ENCODE measurements around the gene CCNQ. TPM values are rescaled to one million over a fixed set of nuclear protein-coding genes. Genes with fewer than 3 reads are reported as not detected.

Gene CCNQ
- total RNA-seq, 1 donor from 2014 or later = 21.7 TPM

GRCh38 chrX:153596981-153597750 lies 1.8 kb downstream of the CCNQ start:
- H3K4me1 ChIP-seq (ENCODE audit: insufficient read depth, low read length) = peaks cover 6% of the 10 kb centered on the region
- no peaks in the 10 kb centered on the region for H3K27me3 Mint-ChIP-seq (ENCODE audit: low read depth, unreplicated experiment)
- peaks cover 26% of the 10 kb centered on the region for H3K79me2 ChIP-seq (ENCODE audit: insufficient read depth, low read length)
- H3K27me3 ChIP-seq (ENCODE audit: insufficient read depth, low read length) = no peaks in the 10 kb centered on the region
- no peaks in the 10 kb centered on the region for H3K36me3 ChIP-seq (ENCODE audit: insufficient read depth, low read length)
- peak overlapping the region; percentile 89 for H3K4me3 Mint-ChIP-seq (ENCODE audit: unreplicated experiment)
- H2AFZ ChIP-seq (ENCODE audit: low read depth, low read length) = no peak overlapping the region
- H3K4me2 ChIP-seq (ENCODE audit: low read length) = peak overlapping the region; percentile 82
- H3K9me3 Mint-ChIP-seq (ENCODE audit: unreplicated experiment) = no peaks in the 10 kb centered on the region
- DNase-seq (ENCODE audit: low read depth) (no peak), FAIRE-seq (peak; percentile 68)
- H3K36me3 Mint-ChIP-seq (ENCODE audit: low read depth, unreplicated experiment) = peaks cover 3% of the 10 kb centered on the region
- peaks cover 5% of the 10 kb centered on the region for H3K4me1 Mint-ChIP-seq (ENCODE audit: low read depth, unreplicated experiment)
- no peak overlapping the region for H3K9ac ChIP-seq (ENCODE audit: low read length)
- no peak overlapping the region for H3K27ac ChIP-seq (ENCODE audit: low read depth, low read length)
- H3K4me3 ChIP-seq (ENCODE audit: insufficient read depth, low read depth, low read length) = no peak overlapping the region
- no peak overlapping the region for H3K27ac Mint-ChIP-seq (ENCODE audit: unreplicated experiment)
- H4K20me1 ChIP-seq (ENCODE audit: insufficient read depth, low read length) = peaks cover 26% of the 10 kb centered on the region
- TF ChIP-seq EZH2 (IDR thresholded peaks at IDR 0.05; ENCODE audit: insufficient read depth, low read length) = no peak
- TF ChIP-seq, protein P1, sequence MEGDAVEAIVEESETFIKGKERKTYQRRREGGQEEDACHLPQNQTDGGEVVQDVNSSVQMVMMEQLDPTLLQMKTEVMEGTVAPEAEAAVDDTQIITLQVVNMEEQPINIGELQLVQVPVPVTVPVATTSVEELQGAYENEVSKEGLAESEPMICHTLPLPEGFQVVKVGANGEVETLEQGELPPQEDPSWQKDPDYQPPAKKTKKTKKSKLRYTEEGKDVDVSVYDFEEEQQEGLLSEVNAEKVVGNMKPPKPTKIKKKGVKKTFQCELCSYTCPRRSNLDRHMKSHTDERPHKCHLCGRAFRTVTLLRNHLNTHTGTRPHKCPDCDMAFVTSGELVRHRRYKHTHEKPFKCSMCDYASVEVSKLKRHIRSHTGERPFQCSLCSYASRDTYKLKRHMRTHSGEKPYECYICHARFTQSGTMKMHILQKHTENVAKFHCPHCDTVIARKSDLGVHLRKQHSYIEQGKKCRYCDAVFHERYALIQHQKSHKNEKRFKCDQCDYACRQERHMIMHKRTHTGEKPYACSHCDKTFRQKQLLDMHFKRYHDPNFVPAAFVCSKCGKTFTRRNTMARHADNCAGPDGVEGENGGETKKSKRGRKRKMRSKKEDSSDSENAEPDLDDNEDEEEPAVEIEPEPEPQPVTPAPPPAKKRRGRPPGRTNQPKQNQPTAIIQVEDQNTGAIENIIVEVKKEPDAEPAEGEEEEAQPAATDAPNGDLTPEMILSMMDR (IDR thresholded peaks at IDR 0.05; ENCODE audit: insufficient read depth, low read depth, low read length) = no peak
- no peaks in the 10 kb centered on the region for H3K9me3 ChIP-seq (ENCODE audit: insufficient read depth, low read depth, low read length)

GRCh38 chrX:153595859-153596857 lies 2.8 kb downstream of the CCNQ start:
- H3K9me3 Mint-ChIP-seq (ENCODE audit: unreplicated experiment) = no peaks in the 10 kb centered on the region
- H3K27me3 ChIP-seq (ENCODE audit: insufficient read depth, low read length) = no peaks in the 10 kb centered on the region
- H3K4me1 ChIP-seq (ENCODE audit: insufficient read depth, low read length) = peaks cover 6% of the 10 kb centered on the region
- H4K20me1 ChIP-seq (ENCODE audit: insufficient read depth, low read length) = peaks cover 26% of the 10 kb centered on the region
- no peak overlapping the region for H3K4me2 ChIP-seq (ENCODE audit: low read length)
- no peak overlapping the region for H3K9ac ChIP-seq (ENCODE audit: low read length)
- no peaks in the 10 kb centered on the region for H3K36me3 ChIP-seq (ENCODE audit: insufficient read depth, low read length)
- no peak overlapping the region for H3K4me3 Mint-ChIP-seq (ENCODE audit: unreplicated experiment)
- peaks cover 26% of the 10 kb centered on the region for H3K79me2 ChIP-seq (ENCODE audit: insufficient read depth, low read length)
- no peak overlapping the region for H3K27ac Mint-ChIP-seq (ENCODE audit: unreplicated experiment)
- no peaks in the 10 kb centered on the region for H3K9me3 ChIP-seq (ENCODE audit: insufficient read depth, low read depth, low read length)
- H3K36me3 Mint-ChIP-seq (ENCODE audit: low read depth, unreplicated experiment) = peaks cover 3% of the 10 kb centered on the region
- H3K27ac ChIP-seq (ENCODE audit: low read depth, low read length) = no peak overlapping the region
- H2AFZ ChIP-seq (ENCODE audit: low read depth, low read length) = no peak overlapping the region
- DNase-seq (ENCODE audit: low read depth) = no peak
- no peaks in the 10 kb centered on the region for H3K27me3 Mint-ChIP-seq (ENCODE audit: low read depth, unreplicated experiment)
- peaks cover 5% of the 10 kb centered on the region for H3K4me1 Mint-ChIP-seq (ENCODE audit: low read depth, unreplicated experiment)
- TF ChIP-seq EZH2 (IDR thresholded peaks at IDR 0.05; ENCODE audit: insufficient read depth, low read length) = no peak
- TF ChIP-seq, protein P1 (IDR thresholded peaks at IDR 0.05; ENCODE audit: insufficient read depth, low read depth, low read length) = no peak
- no peak overlapping the region for H3K4me3 ChIP-seq (ENCODE audit: insufficient read depth, low read depth, low read length)
- peak; percentile 41 for FAIRE-seq
